ENCODE results near the gene PEX11G.

PEX11G gene

DNA sequence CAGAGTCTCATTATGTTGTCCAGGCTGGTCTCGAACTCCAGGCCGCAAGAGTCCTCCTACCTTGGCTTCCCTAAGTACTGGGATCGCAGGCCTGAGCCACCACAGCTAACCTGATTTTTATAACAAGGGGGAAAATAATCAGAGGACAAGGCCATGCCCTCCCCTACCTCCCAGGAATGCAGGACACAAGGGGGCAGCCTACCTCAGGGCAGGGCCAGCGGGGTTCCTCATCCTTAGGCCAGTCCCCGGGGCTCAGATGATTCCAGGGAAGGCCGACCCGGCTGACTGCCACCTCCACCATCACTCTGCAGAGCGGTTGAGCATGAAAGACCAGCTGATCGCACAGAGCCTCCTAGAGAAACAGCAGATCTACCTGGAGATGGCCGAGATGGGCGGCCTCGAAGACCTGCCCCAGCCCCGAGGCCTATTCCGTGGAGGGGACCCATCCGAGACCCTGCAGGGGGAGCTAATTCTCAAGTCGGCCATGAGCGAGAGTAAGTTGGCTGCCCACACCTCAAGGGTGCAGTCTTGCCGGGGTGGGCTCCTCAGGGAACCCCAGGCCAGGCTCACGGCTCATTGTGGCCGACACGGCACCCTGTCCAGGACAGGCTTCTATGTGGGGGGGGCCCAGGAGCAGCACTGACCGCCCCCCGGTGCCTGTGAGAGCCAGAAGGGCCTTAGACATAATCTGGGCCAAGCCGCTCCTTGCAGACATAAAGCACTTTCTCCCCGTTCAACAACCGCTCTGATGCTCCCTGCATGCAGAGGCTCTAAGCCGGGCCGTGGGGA, 26.8 kb downstream of the PEX11G start:
- DNase-seq (ENCODE audit: low spot score) = no peak
- H3K4me3 ChIP-seq = no peak overlapping the region
- TF ChIP-seq, protein P1, sequence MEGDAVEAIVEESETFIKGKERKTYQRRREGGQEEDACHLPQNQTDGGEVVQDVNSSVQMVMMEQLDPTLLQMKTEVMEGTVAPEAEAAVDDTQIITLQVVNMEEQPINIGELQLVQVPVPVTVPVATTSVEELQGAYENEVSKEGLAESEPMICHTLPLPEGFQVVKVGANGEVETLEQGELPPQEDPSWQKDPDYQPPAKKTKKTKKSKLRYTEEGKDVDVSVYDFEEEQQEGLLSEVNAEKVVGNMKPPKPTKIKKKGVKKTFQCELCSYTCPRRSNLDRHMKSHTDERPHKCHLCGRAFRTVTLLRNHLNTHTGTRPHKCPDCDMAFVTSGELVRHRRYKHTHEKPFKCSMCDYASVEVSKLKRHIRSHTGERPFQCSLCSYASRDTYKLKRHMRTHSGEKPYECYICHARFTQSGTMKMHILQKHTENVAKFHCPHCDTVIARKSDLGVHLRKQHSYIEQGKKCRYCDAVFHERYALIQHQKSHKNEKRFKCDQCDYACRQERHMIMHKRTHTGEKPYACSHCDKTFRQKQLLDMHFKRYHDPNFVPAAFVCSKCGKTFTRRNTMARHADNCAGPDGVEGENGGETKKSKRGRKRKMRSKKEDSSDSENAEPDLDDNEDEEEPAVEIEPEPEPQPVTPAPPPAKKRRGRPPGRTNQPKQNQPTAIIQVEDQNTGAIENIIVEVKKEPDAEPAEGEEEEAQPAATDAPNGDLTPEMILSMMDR (IDR thresholded peaks at IDR 0.05) = no peak
- H3K27ac ChIP-seq = no peak overlapping the region

DNA sequence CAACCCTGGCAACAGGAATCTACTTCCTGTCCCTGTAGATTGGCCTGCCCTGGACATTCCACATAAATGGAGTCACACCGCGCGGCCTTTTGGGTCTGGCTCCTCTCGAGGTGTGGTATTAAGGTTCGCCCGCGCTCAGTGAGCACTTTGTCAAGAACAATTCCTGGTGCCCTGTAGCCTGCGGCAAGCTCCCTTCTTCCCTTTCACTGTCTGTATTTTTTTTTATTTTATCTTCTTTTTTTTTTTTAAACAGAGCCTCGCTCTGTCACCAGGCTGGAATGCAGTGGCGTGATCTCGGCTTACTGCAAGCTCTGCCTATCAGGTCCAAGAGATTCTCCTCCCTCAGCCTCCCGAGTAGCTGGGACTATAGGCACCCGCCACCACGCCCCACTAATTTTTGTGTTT, 28.3 kb downstream of the PEX11G start:
- DNase-seq (ENCODE audit: low spot score) = no peak
- TF ChIP-seq, protein P1 (IDR thresholded peaks at IDR 0.05) = no peak
- Histone ChIP-seq H3K4me3 (no peak overlapping the region), H3K27ac (peak overlapping the region in 1 of 2 donors; percentile 77)

DNA sequence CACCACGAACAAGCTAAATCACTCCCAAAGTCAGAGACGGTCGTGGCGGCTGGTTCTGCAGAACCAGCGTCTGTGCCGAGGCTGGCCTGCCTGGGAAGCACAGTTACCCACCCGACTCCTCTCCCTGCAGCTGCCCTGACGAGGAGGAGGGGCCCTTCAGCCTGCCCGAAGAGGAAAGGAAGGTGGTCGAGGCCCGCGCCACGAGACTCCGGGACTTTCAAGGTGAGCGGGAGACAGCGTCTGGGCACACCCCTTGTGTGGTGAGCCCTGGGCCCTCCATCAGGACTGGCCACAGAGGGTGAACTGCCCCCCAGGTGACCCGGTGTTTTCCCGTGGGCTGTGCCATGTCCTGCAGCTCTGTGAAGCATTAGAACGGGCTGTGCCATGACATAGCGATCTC, 29.1 kb downstream of the PEX11G start:
- H3K27ac ChIP-seq = peak overlapping the region in 1 of 2 donors; percentile 77
- no peak for DNase-seq (ENCODE audit: low spot score)
- H3K4me3 ChIP-seq = no peak overlapping the region
- TF ChIP-seq, protein P1 (IDR thresholded peaks at IDR 0.05) = no peak

DNA sequence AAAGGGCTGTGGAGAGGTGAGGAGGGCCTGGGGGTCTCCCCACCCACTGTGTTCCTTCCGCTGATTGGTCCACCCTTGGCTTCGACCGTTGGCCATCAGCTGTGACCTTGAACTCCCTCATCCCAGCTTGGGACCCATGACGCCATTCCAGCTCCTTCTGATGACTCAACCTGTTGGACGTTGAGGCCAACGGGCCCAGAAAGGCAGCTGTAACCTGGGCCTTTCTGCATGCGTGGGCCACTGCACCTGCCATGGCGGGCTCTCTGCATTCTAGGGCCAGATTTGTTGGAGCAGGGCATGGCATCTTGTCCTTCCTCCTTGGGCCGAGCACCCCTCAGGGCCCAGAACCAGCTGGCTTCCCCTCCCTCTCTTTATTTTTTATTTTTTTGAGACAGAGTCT, 30.2 kb downstream of the PEX11G start:
- H3K4me3 ChIP-seq = no peak overlapping the region
- TF ChIP-seq, protein P1 (IDR thresholded peaks at IDR 0.05) = no peak
- no peak overlapping the region for H3K27ac ChIP-seq
- no peak for DNase-seq (ENCODE audit: low spot score)

DNA sequence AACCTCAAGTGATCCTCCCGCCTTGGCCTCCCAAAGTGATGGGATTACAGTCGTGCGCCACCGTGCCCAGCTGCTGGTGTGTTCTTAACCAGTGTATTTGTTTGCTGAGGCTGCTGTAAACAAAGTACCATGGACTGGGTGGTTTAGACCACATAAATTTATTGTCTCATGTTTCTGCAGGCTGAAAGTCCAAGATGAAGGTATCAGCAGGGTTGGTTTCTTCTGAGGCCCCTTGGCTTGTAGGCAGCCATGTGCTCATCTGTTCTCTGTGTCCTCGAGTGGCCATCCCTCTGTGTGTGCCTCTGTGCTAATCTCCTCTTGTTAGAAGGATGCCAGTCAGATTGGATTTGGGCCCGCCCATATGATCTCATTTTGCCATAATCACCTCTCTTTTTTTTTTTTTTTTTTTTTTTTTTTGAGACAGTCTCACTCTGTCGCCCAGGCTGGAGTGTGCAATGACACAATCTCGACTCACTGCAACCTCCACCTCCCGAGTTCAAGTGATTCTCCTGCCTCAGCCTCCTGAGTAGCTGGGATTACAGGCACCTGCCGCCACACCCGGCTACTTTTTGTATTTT, 31.8 kb downstream of the PEX11G start:
- DNase-seq (ENCODE audit: low spot score) = no peak
- Histone ChIP-seq H3K4me3 (no peak overlapping the region), H3K27ac (no peak overlapping the region)
- TF ChIP-seq, protein P1 (IDR thresholded peaks at IDR 0.05) = no peak

DNA sequence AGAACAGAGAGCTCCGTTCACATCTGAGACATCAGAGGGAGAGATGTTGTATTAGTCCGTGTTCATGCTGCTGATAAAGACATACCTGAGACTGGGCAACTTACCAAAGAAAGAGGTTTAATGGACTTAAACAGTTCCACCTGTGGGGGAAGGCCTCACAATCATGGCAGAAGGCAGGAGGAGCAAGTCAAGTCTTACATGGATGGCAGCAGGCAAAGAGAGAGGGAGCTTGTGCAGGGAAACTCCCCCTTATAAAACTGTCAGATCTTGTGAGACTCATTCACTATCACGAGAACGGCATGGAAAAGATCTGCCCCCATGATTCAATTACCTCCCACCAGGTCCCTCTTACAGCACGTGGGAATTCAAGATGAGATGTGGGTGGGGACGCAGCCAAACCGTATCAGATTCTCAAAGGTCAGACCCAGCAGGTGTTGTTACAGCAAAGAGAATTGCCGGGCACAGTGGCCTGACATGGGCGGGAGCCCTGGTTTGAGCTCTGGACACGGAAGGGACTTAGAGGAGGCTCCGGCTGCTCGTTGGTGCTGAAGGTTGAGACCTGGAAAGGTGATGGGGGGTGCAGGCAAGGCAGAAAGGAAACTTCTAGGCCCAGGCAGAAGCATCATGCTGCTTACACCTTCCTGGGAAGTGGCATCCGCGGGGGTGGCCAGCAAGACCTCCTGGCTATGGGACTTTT, 33.1 kb downstream of the PEX11G start:
- Histone ChIP-seq H3K27ac (no peak overlapping the region), H3K4me3 (no peak overlapping the region)
- no peak for DNase-seq (ENCODE audit: low spot score)
- TF ChIP-seq, protein P1 (IDR thresholded peaks at IDR 0.05) = no peak
